Measurements from ENCODE around the gene ZNF609. TPM values are rescaled to one million over a fixed set of nuclear protein-coding genes. Genes with fewer than 3 reads are reported as not detected.

ZNF609 gene
- total and polyA plus RNA-seq, 4 donors, result 4.6 to 18.1 (median 8.0) TPM

DNA sequence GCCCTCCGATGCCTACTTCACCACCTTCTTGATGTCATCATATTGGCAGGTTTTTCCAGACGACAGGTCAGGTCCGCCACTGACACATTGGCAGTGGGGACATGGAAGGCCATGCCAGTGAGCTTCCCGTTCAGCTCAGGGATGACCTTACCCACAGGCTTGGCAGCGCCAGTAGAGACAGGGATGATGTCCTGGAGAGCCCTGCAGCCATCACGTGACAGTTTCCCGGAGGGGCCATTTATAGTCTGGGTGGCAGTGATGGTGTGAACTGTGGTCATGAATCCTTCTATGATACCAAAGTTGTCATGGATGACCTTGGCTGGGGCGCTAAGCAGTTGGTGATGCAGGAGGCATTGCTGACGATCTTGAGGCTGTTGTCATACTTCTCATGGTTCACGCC, 68.5 kb downstream of the ZNF609 start:
- Histone ChIP-seq H3K9me3 (ENCODE audit: control insufficient read depth in 4 of 4, low read length in 3 of 4) (no peaks in the 10 kb centered on the region), H3K27me3 (ENCODE audit: control insufficient read depth in 4 of 4, insufficient read depth in 4 of 4, low read length in 3 of 4) (no peaks in the 10 kb centered on the region), H3K27ac (ENCODE audit: low read depth in 1 of 2, low read length in 2 of 2) (no peak overlapping the region), H3K36me3 (ENCODE audit: control insufficient read depth in 4 of 4, insufficient read depth in 3 of 4, low read depth in 1 of 4, low read length in 3 of 4) (peaks cover 0 to 3% (median 1%) of the 10 kb centered on the region in 4 donors), H3K4me1 (ENCODE audit: control insufficient read depth in 4 of 4, insufficient read depth in 4 of 4, low read length in 3 of 4) (no peaks in the 10 kb centered on the region), H3K4me3 (ENCODE audit: low read depth in 1 of 3, low read length in 3 of 3) (no peak overlapping the region), H3K9ac (ENCODE audit: low read depth in 1 of 2, low read length in 2 of 2) (no peak overlapping the region)
- no peak for DNase-seq (ENCODE audit: low spot score)
- TF ChIP-seq, protein P1, sequence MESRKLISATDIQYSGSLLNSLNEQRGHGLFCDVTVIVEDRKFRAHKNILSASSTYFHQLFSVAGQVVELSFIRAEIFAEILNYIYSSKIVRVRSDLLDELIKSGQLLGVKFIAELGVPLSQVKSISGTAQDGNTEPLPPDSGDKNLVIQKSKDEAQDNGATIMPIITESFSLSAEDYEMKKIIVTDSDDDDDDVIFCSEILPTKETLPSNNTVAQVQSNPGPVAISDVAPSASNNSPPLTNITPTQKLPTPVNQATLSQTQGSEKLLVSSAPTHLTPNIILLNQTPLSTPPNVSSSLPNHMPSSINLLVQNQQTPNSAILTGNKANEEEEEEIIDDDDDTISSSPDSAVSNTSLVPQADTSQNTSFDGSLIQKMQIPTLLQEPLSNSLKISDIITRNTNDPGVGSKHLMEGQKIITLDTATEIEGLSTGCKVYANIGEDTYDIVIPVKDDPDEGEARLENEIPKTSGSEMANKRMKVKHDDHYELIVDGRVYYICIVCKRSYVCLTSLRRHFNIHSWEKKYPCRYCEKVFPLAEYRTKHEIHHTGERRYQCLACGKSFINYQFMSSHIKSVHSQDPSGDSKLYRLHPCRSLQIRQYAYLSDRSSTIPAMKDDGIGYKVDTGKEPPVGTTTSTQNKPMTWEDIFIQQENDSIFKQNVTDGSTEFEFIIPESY (IDR thresholded peaks at IDR 0.05), result no peak
- TF ChIP-seq SP1 (IDR thresholded peaks at IDR 0.05) (no peak), TAF1 (conservative IDR thresholded peaks at IDR 0.05) (no peak), FOXA1 (IDR thresholded peaks at IDR 0.05) (no peak), FOXA2 (IDR thresholded peaks at IDR 0.05) (no peak)
- TF ChIP-seq, protein P2, sequence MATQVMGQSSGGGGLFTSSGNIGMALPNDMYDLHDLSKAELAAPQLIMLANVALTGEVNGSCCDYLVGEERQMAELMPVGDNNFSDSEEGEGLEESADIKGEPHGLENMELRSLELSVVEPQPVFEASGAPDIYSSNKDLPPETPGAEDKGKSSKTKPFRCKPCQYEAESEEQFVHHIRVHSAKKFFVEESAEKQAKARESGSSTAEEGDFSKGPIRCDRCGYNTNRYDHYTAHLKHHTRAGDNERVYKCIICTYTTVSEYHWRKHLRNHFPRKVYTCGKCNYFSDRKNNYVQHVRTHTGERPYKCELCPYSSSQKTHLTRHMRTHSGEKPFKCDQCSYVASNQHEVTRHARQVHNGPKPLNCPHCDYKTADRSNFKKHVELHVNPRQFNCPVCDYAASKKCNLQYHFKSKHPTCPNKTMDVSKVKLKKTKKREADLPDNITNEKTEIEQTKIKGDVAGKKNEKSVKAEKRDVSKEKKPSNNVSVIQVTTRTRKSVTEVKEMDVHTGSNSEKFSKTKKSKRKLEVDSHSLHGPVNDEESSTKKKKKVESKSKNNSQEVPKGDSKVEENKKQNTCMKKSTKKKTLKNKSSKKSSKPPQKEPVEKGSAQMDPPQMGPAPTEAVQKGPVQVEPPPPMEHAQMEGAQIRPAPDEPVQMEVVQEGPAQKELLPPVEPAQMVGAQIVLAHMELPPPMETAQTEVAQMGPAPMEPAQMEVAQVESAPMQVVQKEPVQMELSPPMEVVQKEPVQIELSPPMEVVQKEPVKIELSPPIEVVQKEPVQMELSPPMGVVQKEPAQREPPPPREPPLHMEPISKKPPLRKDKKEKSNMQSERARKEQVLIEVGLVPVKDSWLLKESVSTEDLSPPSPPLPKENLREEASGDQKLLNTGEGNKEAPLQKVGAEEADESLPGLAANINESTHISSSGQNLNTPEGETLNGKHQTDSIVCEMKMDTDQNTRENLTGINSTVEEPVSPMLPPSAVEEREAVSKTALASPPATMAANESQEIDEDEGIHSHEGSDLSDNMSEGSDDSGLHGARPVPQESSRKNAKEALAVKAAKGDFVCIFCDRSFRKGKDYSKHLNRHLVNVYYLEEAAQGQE (IDR thresholded peaks at IDR 0.05), result no peak
- 97% methylated on average over 10 of the region's 10 CpGs for WGBS

DNA sequence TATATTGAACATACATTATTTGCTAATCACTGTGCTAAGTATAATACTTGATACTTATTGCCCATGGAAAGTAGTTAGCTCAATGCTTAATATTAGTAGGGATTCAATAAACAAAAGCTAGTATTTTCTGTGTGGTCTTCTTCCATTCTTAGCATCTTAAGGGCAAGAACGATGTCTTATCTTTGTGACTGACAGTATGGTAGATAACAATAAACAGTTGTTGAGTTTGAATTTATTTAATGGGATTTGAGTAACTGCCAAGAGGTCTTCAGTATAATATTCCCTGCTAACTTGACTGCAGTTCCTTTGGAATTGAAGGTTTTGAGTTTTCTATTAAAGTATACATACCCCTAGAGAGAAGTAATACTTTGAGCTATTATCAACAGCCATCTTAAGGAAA, 70.1 kb downstream of the ZNF609 start:
- peaks cover 0 to 3% (median 1%) of the 10 kb centered on the region in 4 donors for H3K36me3 ChIP-seq (ENCODE audit: control insufficient read depth in 4 of 4, insufficient read depth in 3 of 4, low read depth in 1 of 4, low read length in 3 of 4)
- WGBS, result 60% methylated on average over 1 of the region's 1 CpG
- no peaks in the 10 kb centered on the region for H3K27me3 ChIP-seq (ENCODE audit: control insufficient read depth in 4 of 4, insufficient read depth in 4 of 4, low read length in 3 of 4)
- H3K4me1 ChIP-seq (ENCODE audit: control insufficient read depth in 4 of 4, insufficient read depth in 4 of 4, low read length in 3 of 4), result no peaks in the 10 kb centered on the region
- H3K9ac ChIP-seq (ENCODE audit: low read depth in 1 of 2, low read length in 2 of 2), result no peak overlapping the region
- H3K9me3 ChIP-seq (ENCODE audit: control insufficient read depth in 4 of 4, low read length in 3 of 4), result no peaks in the 10 kb centered on the region
- no peak for DNase-seq (ENCODE audit: low spot score)
- H3K4me3 ChIP-seq (ENCODE audit: low read depth in 1 of 3, low read length in 3 of 3), result no peak overlapping the region
- H3K27ac ChIP-seq (ENCODE audit: low read depth in 1 of 2, low read length in 2 of 2), result no peak overlapping the region
- TF ChIP-seq, protein P2 (IDR thresholded peaks at IDR 0.05), result no peak
- TF ChIP-seq FOXA1 (IDR thresholded peaks at IDR 0.05) (no peak), NR2F2 (IDR thresholded peaks at IDR 0.05) (no peak), HNF4G (IDR thresholded peaks at IDR 0.05) (no peak), HNF4A (conservative IDR thresholded peaks at IDR 0.05) (no peak), GABPA (IDR thresholded peaks at IDR 0.05 in 1 of 2, conservative IDR thresholded peaks at IDR 0.05 in 1 of 2) (no peak), YY1 (IDR thresholded peaks at IDR 0.05) (no peak), EGR1 (IDR thresholded peaks at IDR 0.05; ENCODE audit: low read depth in 2 of 2) (no peak), TAF1 (conservative IDR thresholded peaks at IDR 0.05) (no peak), SP1 (IDR thresholded peaks at IDR 0.05) (no peak), RXRA (IDR thresholded peaks at IDR 0.05) (no peak)
- TF ChIP-seq, protein P3, sequence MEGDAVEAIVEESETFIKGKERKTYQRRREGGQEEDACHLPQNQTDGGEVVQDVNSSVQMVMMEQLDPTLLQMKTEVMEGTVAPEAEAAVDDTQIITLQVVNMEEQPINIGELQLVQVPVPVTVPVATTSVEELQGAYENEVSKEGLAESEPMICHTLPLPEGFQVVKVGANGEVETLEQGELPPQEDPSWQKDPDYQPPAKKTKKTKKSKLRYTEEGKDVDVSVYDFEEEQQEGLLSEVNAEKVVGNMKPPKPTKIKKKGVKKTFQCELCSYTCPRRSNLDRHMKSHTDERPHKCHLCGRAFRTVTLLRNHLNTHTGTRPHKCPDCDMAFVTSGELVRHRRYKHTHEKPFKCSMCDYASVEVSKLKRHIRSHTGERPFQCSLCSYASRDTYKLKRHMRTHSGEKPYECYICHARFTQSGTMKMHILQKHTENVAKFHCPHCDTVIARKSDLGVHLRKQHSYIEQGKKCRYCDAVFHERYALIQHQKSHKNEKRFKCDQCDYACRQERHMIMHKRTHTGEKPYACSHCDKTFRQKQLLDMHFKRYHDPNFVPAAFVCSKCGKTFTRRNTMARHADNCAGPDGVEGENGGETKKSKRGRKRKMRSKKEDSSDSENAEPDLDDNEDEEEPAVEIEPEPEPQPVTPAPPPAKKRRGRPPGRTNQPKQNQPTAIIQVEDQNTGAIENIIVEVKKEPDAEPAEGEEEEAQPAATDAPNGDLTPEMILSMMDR (IDR thresholded peaks at IDR 0.05; ENCODE audit: low read depth, low read length, missing input control), result no peak
- TF ChIP-seq, protein P4, sequence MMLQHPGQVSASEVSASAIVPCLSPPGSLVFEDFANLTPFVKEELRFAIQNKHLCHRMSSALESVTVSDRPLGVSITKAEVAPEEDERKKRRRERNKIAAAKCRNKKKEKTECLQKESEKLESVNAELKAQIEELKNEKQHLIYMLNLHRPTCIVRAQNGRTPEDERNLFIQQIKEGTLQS (IDR thresholded peaks at IDR 0.05), result no peak
- TF ChIP-seq, protein P1 (IDR thresholded peaks at IDR 0.05), result no peak
- TF ChIP-seq, protein P5, sequence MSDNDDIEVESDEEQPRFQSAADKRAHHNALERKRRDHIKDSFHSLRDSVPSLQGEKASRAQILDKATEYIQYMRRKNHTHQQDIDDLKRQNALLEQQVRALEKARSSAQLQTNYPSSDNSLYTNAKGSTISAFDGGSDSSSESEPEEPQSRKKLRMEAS (IDR thresholded peaks at IDR 0.05), result no peak

Data from liver (tissue), 9 donors.